GM08714 (cell line): ENCODE measurements around the gene ADGRF1.
"Not testable (repeated sequence)": the region's sequence is repeated elsewhere in the genome, so short reads cannot be mapped to it uniquely, and the experiment has no call there.

Source experiments
- H3K4me3 ChIP-seq: fragments of 200-500 bp; sonication (Bioruptor generic); 2 replicates; pipeline ENCODE4 v1.5.1; 2014; ENCODE audit warnings: mild to moderate bottlenecking, low read length, inconsistent platforms
- ZNF274 ChIP-seq: IDR thresholded peaks from 2 replicates; pipeline ENCODE4 v1.6.1; 2012; ENCODE audit warnings: mild to moderate bottlenecking, low read depth, low read length

The ADGRF1 gene

DNA sequence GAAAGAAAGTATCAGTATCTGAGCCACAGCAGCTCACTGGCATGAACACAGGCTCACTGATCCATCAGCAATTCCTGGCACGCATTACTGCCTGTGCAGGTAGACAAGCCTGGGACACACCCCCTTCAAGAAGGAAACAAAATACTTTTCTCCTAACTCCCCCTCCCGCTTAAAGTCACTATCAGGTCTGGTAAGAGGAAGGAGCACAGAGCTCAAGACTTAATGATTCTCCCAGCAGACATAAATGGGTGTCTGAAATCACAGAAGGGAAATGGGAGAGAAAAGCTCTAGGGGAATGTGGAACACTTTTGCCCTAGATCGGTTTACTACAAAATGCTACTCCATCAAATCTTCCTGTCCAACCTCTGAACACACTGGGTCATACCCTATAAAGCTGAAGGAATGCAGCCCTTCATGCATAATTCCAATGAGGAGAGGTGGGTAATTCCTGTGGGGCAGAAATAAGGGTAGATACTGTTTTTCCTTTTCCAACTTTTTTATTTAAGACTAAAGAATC is at the start of gene ADGRF1:
TSS of gene ADGRF1 (minus strand) at position 58 of the 517 bp plus-strand sequence. CDS start 13,271 bp downstream, outside the sequence.
- no peak for TF ChIP-seq ZNF274
- H3K4me3 ChIP-seq: no peak within 1 kb of the TSS

GRCh38 chr6:47090881-47091280 is 48.7 kb upstream of the ADGRF1 start:
- TF ChIP-seq ZNF274: no peak
- H3K4me3 ChIP-seq: no peak overlapping the region

DNA sequence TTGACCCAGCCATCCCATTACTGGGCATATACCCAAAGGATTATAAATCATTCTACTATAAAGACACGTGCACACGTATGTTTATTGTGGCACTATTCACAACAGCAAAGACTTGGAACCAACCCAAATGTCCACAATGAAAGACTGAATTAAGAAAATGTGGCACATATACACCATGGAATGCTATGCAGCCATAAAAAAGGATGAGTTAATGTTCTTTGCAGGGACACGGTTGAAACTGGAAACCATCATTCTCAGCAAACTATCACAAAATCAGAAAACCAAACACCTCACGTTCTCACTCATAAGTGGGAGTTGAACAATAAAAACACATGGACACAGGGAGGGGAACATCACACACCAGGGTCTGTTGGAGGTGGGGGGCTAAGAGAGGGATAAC is 47.3 kb upstream of the ADGRF1 start:
- H3K4me3 ChIP-seq: not testable (repeated sequence)

DNA sequence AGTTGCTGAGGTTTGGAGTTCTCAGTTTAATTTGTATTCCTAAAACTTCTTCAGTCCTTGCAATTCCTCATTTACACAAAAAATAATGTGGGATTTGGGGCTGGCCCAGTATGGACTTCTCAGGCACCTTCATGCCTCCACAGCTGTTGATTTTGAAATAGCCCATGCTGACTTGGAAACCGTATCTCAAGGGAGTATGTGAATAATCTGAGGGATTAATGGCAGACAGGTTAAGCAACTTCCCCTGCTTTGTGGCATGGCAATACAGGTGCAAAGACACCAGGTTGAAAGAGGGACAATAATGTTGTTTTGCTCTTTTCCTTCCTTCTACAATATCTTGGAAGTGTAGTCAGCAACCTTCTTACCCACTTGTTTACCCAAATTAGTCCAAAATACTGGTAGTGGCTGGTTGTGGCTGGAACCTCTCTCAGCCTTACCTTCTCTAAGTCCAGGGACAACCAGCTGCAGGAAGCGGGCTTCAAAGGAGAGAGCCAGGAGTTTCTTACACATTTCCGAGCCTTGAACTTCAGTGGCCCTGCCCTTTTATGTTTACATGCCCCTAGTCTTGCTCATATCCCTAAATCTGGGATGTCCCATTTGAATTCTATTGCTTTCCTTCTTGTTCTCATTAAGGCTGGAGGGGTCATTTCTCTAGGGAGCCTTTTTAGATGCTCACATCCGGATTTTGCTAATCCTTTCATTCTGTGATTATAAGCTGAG is 44.1 kb upstream of the ADGRF1 start:
- no peak for TF ChIP-seq ZNF274
- no peak overlapping the region for H3K4me3 ChIP-seq

- H3K4me3 ChIP-seq: no peak overlapping the region
- TF ChIP-seq ZNF274: no peak
These were observed 42.5 kb upstream of the ADGRF1 start for GRCh38 chr6:47084610-47085009.

GRCh38 chr6:47083586-47084047 is 41.5 kb upstream of the ADGRF1 start:
- no peak overlapping the region for H3K4me3 ChIP-seq
- no peak for TF ChIP-seq ZNF274

- TF ChIP-seq ZNF274: no peak
- no peak overlapping the region for H3K4me3 ChIP-seq
These were observed 38.0 kb upstream of the ADGRF1 start for GRCh38 chr6:47080083-47080596.

- H3K4me3 ChIP-seq: no peak overlapping the region
- TF ChIP-seq ZNF274: no peak
These were observed 37.5 kb upstream of the ADGRF1 start for GRCh38 chr6:47079638-47080037.

DNA sequence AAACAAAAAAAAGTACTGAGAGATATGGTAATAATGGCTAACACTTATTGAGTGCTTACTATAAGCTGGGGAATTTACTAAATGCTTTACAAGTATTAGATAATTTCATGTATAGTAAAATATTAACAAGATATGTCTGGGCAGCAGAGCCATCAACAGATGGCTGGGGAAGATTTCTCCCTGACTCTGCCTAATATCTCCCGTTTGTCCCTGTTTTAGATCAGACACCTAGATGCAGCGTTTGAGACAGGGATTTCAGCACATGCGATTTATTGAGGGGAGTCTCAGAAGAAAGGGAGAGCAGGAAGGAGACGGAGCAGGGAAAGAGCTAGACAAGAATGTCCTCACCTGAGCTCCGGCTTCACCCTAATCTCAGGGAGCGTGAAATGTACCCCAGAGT is 36.9 kb upstream of the ADGRF1 start:
- no peak for TF ChIP-seq ZNF274
- H3K4me3 ChIP-seq: no peak overlapping the region

GRCh38 chr6:47076422-47077344 is 34.6 kb upstream of the ADGRF1 start:
- TF ChIP-seq ZNF274: no peak

GRCh38 chr6:47075741-47076421 is 33.7 kb upstream of the ADGRF1 start:
- H3K4me3 ChIP-seq: no peak overlapping the region
- TF ChIP-seq ZNF274: no peak

More at GRCh38 chr6:47076422-47077344, 34.6 kb upstream of the ADGRF1 start:
- H3K4me3 ChIP-seq: no peak overlapping the region

- H3K4me3 ChIP-seq: no peak overlapping the region
- no peak for TF ChIP-seq ZNF274
These were observed 33.0 kb upstream of the ADGRF1 start for GRCh38 chr6:47075168-47075567.

GRCh38 chr6:47073125-47074110 is 31.3 kb upstream of the ADGRF1 start:
- TF ChIP-seq ZNF274: no peak
- H3K4me3 ChIP-seq: no peak overlapping the region
